Adrenal gland (tissue), 12 donors: ENCODE measurements around the gene GPD1. TPM values are rescaled to one million over a fixed set of nuclear protein-coding genes. Genes with fewer than 3 reads are reported as not detected.

Experiments used
- DNase-seq, 7 donors: peaks; one replicate each; pipeline ENCODE4 v3.0.0-alpha.2; 2019 to 2020
- H3K27ac ChIP-seq, 5 donors: fragments of 200-600 bp; sonication (generic) in 4 of 5; 1 replicate in 3 of 5; 2 replicates in 2 of 5; pipeline versions ENCODE4 v1.5.1 to v1.8.0; 2016 to 2020; ENCODE audit warnings: mild to moderate bottlenecking in 1 of 5
- H3K27me3 ChIP-seq: fragments of 200-600 bp; 2 replicates; pipeline ENCODE4 v1.8.0; 2021
- H3K36me3 ChIP-seq, 2 donors: fragments of 200-600 bp; replicated peaks in 1 of 2; 1 replicate in 1 of 2; 2 replicates in 1 of 2; pipeline versions ENCODE4 v1.5.1 to v1.8.0; 2018 to 2022
- H3K4me1 ChIP-seq, 2 donors: fragments of 200-600 bp; replicated peaks in 1 of 2; 1 replicate in 1 of 2; 2 replicates in 1 of 2; pipeline versions ENCODE4 v1.5.1 to v1.8.0; 2018 to 2021
- H3K4me3 ChIP-seq, 4 donors: fragments of 200-600 bp; sonication (generic) in 3 of 4; one replicate each; pipeline ENCODE4 v1.5.1; 2016 to 2018
- H3K9me3 ChIP-seq, 3 donors: fragments of 200-600 bp; sonication (generic) in 1 of 3; replicated peaks in 1 of 3; 1 replicate in 2 of 3; 2 replicates in 1 of 3; pipeline versions ENCODE4 v1.5.1 to v1.8.0; 2016 to 2021
- CTCF ChIP-seq, 6 experiments: fragments of 450-650 bp in 4 of 6; fragments of 200-600 bp in 2 of 6; sonication (generic) in 1 of 6; IDR thresholded peaks; 1 replicate in 5 of 6; 2 replicates in 1 of 6; pipeline versions ENCODE4 v1.5.1 to v1.8.0; 2016 to 2021; ENCODE audit warnings: antibody characterized with exemption in 6 of 6, mild to moderate bottlenecking in 2 of 6, moderate library complexity in 1 of 6
- POLR2A ChIP-seq, 2 donors: fragments of 450-650 bp; IDR thresholded peaks; one replicate each; pipeline ENCODE4 v1.6.1; 2017; ENCODE audit warnings: antibody characterized with exemption in 2 of 2, mild to moderate bottlenecking in 2 of 2, moderate library complexity in 1 of 2
- WGBS, 4 donors: extraction: QIAGEN DNeasy Blood & Tissue Kit in 2 of 4; methylation state at CpG; one replicate each; pipeline versions ENCODE4 v1.1.5 to v1.1.7; 2013 to 2017; 5-methylcytosine and 5-hydroxymethylcytosine counted together
- intact Hi-C, 2 donors: fragments of 100-400 bp; cut with DNase I; formaldehyde crosslinking; loops; one replicate each; pipeline versions ENCODE4 v1.14.1 to v1.15.0; 2022 to 2023
- polyA plus RNA-seq, 3 donors: library from polyadenylated mRNA; stranded (reverse); fragments of 200-250 nt in 2 of 3; fragments of 350-450 nt in 1 of 3; fragmentation: Illumina TruSeq in 1 of 3; extraction: RNeasy Lipid Tissue Mini Kit (QIAGEN cat#74804) in 1 of 3; gene quantifications; one replicate each; pipeline ENCODE4 v1.2.3, GENCODE V29; 2013 to 2014
- total RNA-seq, 9 donors: library from RNA; depleted of rRNA in 4 of 9; stranded (reverse); fragments of >200 nt in 4 of 9; fragments of 120-200 nt in 1 of 9; fragmentation: NEBNext Ultra II Directional in 1 of 9; extraction: Animal tissue kit (Norgen Biotek cat#: 25700) in 1 of 9; gene quantifications; one replicate each; pipeline versions ENCODE4 v1.1.0 to v1.2.4, GENCODE V29; 2013 to 2023
- donor health status: healthy with polysubstance abuse.
- donor health status: Bipolar disorder and iron deficiency.
- donor health status: DM: yes; HTN: yes; CAD: no.
- donor health status: DM: no; HTN: no; CAD: no.
- donor health status: DM: no; HTN: no; CAD: no.
- donor health status: DM: yes; HTN: yes; CAD: no.

The GPD1 gene
- total and polyA plus RNA-seq, 12 donors = 0.43 to 36.9 (median 2.6) TPM

GRCh38 chr12:50123203-50123602 lies 19.4 kb downstream of the GPD1 start:
- TF ChIP-seq POLR2A (IDR thresholded peaks at IDR 0.05) (no peak), CTCF (IDR thresholded peaks at IDR 0.05) (no peak)
- peaks cover 5 to 6% of the 10 kb centered on the region in 2 donors for H3K4me1 ChIP-seq
- DNase-seq = peak in 2 of 7 donors; percentile 13 to 43
- H3K27ac ChIP-seq = no peak overlapping the region
- no peaks in the 10 kb centered on the region for H3K9me3 ChIP-seq
- H3K36me3 ChIP-seq = peaks cover 0 to 31% of the 10 kb centered on the region in 2 donors
- WGBS, 4 donors = 54 to 74% (median 69%) methylated on average over 2 of the region's 2 CpGs
- intact Hi-C loops = no loop called here
- no peak overlapping the region for H3K4me3 ChIP-seq
- no peaks in the 10 kb centered on the region for H3K27me3 ChIP-seq

- Histone ChIP-seq H3K4me3 (no peak overlapping the region), H3K27ac (no peak overlapping the region), H3K36me3 (peaks cover 0 to 30% of the 10 kb centered on the region in 2 donors), H3K27me3 (no peaks in the 10 kb centered on the region), H3K4me1 (peaks cover 10 to 17% of the 10 kb centered on the region in 2 donors), H3K9me3 (no peaks in the 10 kb centered on the region)
- WGBS, 4 donors = 78 to 83% (median 83%) methylated on average over 2 of the region's 2 CpGs
- no peak for TF ChIP-seq POLR2A (IDR thresholded peaks at IDR 0.05)
- no peak for TF ChIP-seq CTCF (IDR thresholded peaks at IDR 0.05)
- DNase-seq = peak in 1 of 7 donors; percentile 14
- intact Hi-C loops = loop anchor here in 1 of 2 donors (5.0 kb wide), 1 partner anchor 50 kb away; no protein-coding TSS in a partner anchor
Measured at GRCh38 chr12:50127546-50127945, 23.7 kb downstream of the GPD1 start.

GRCh38 chr12:50129290-50129689 lies 25.5 kb downstream of the GPD1 start:
- DNase-seq = no peak
- intact Hi-C loops = loop anchor here in 1 of 2 donors (5.0 kb wide), 1 partner anchor 48 kb away; no protein-coding TSS in a partner anchor
- TF ChIP-seq CTCF (IDR thresholded peaks at IDR 0.05) (no peak), POLR2A (IDR thresholded peaks at IDR 0.05) (no peak)
- Histone ChIP-seq H3K36me3 (peaks cover 0 to 30% of the 10 kb centered on the region in 2 donors), H3K9me3 (no peaks in the 10 kb centered on the region), H3K27ac (peak overlapping the region in 1 of 5 donors; percentile 27), H3K4me3 (no peak overlapping the region), H3K27me3 (no peaks in the 10 kb centered on the region), H3K4me1 (peaks cover 12 to 25% of the 10 kb centered on the region in 2 donors)
- 24 to 45% (median 38%) methylated on average over 4 of the region's 4 CpGs for WGBS, 4 donors

GRCh38 chr12:50132505-50133135 lies 28.8 kb downstream of the GPD1 start:
- intact Hi-C loops = loop anchor here in 1 of 2 donors (5.0 kb wide), 1 partner anchor 40 kb away; no protein-coding TSS in a partner anchor
- TF ChIP-seq CTCF (IDR thresholded peaks at IDR 0.05) (peak in 4 of 6 experiments; percentile 45 to 71 (median 58)), POLR2A (IDR thresholded peaks at IDR 0.05) (no peak)
- Histone ChIP-seq H3K27ac (peak overlapping the region in 3 of 5 donors; percentile 22 to 64 (median 38)), H3K4me3 (no peak overlapping the region), H3K9me3 (no peaks in the 10 kb centered on the region), H3K27me3 (no peaks in the 10 kb centered on the region), H3K36me3 (peaks cover 0 to 35% of the 10 kb centered on the region in 2 donors), H3K4me1 (peaks cover 16 to 29% of the 10 kb centered on the region in 2 donors)
- no peak for DNase-seq
- WGBS, 4 donors = 38 to 70% (median 55%) methylated on average over 2 of the region's 2 CpGs
